ENCODE results near the gene DOK7.

Gene DOK7

GRCh38 chr4:3476936-3477749 lies 14.0 kb downstream of the DOK7 start:
- FAIRE-seq, result no peak

GRCh38 chr4:3477750-3478430 lies 14.8 kb downstream of the DOK7 start:
- no peak for FAIRE-seq

GRCh38 chr4:3478446-3479357 lies 15.6 kb downstream of the DOK7 start:
- FAIRE-seq, result no peak

GRCh38 chr4:3479358-3480101 lies 16.4 kb downstream of the DOK7 start:
- FAIRE-seq, result no peak

- no peak for FAIRE-seq
Measured at GRCh38 chr4:3480528-3481112, 17.5 kb downstream of the DOK7 start.

- FAIRE-seq, result no peak
Measured at GRCh38 chr4:3481113-3481531, 18.0 kb downstream of the DOK7 start.

- no peak for FAIRE-seq
Measured at GRCh38 chr4:3481783-3482393, 18.8 kb downstream of the DOK7 start.

GRCh38 chr4:3482707-3483106 lies 19.6 kb downstream of the DOK7 start:
- FAIRE-seq, result no peak

- FAIRE-seq, result no peak
Measured at GRCh38 chr4:3483471-3483921, 20.4 kb downstream of the DOK7 start.

- no peak for FAIRE-seq
Measured at GRCh38 chr4:3484057-3484973, 21.2 kb downstream of the DOK7 start.

GRCh38 chr4:3485011-3485791 lies 22.1 kb downstream of the DOK7 start:
- no peak for FAIRE-seq

GRCh38 chr4:3485886-3486540 lies 22.9 kb downstream of the DOK7 start:
- no peak for FAIRE-seq

GRCh38 chr4:3486541-3487540 lies 23.7 kb downstream of the DOK7 start:
- FAIRE-seq, result no peak

GRCh38 chr4:3487861-3488260 lies 24.8 kb downstream of the DOK7 start:
- no peak for FAIRE-seq

GRCh38 chr4:3488820-3489219 lies 25.7 kb downstream of the DOK7 start:
- FAIRE-seq, result no peak

- no peak for FAIRE-seq
Measured at GRCh38 chr4:3489451-3489962, 26.4 kb downstream of the DOK7 start.

- FAIRE-seq, result no peak
Measured at GRCh38 chr4:3491681-3492405, 28.7 kb downstream of the DOK7 start.

Data from colon (tissue), 2 donors.